Ovary (tissue), 9 donors: ENCODE measurements around the gene TXNRD2. TPM values are rescaled to one million over a fixed set of nuclear protein-coding genes. Genes with fewer than 3 reads are reported as not detected.

Source experiments
- DNase-seq, 5 donors: peaks; one replicate each; pipeline ENCODE4 v3.0.0-alpha.2; 2019 to 2020
- H3K27ac ChIP-seq, 2 donors: fragments of 200-600 bp; one replicate each; pipeline versions ENCODE4 v1.5.1 to v1.8.0; 2019 to 2022
- H3K27me3 ChIP-seq: fragments of 200-600 bp; one replicate; pipeline ENCODE4 v1.8.0; 2022
- H3K36me3 ChIP-seq: fragments of 200-600 bp; sonication (generic); one replicate; pipeline ENCODE4 v1.5.1; 2019
- H3K4me1 ChIP-seq: one replicate; pipeline ENCODE4 v1.8.1; 2013; ENCODE audit warnings: mild to moderate bottlenecking, moderate library complexity; ENCODE audit not compliant: insufficient read depth
- H3K4me3 ChIP-seq: fragments of 200-600 bp; sonication (generic); one replicate; pipeline ENCODE4 v1.5.1; 2017
- H3K9me3 ChIP-seq, 2 donors: fragments of 200-600 bp in 1 of 2; sonication (generic) in 1 of 2; one replicate each; pipeline versions ENCODE4 v1.5.1 to v1.8.1; 2013 to 2019; ENCODE audit warnings: mild to moderate bottlenecking in 1 of 2, moderate library complexity in 1 of 2
- CTCF ChIP-seq, 3 donors: fragments of 450-650 bp in 2 of 3; fragments of 200-600 bp in 1 of 3; IDR thresholded peaks; one replicate each; pipeline versions ENCODE4 v1.5.1 to v1.8.0; 2016 to 2022; ENCODE audit warnings: antibody characterized with exemption in 3 of 3, mild to moderate bottlenecking in 1 of 3
- EP300 ChIP-seq: sonication (generic); formaldehyde crosslinking; IDR thresholded peaks from one replicate; pipeline ENCODE4 v1.6.1; 2017; ENCODE audit warnings: antibody characterized with exemption
- POLR2A ChIP-seq: fragments of 450-650 bp; IDR thresholded peaks from one replicate; pipeline ENCODE4 v1.6.1; 2017; ENCODE audit warnings: antibody characterized with exemption, mild to moderate bottlenecking, moderate library complexity
- WGBS, 3 donors: extraction: QIAGEN DNeasy Blood & Tissue Kit in 1 of 3; methylation state at CpG; one replicate each; pipeline versions ENCODE4 v1.1.5 to v1.1.7; 2013 to 2017; 5-methylcytosine and 5-hydroxymethylcytosine counted together
- intact Hi-C, 4 donors: fragments of 100-400 bp; cut with DNase I; formaldehyde crosslinking; loops; one replicate each; pipeline versions ENCODE4 v1.11.0 to v1.15.1; 2022 to 2023
- polyA plus RNA-seq, 2 donors: library from polyadenylated mRNA; stranded (reverse); fragments of 200-250 nt in 1 of 2; fragments of 350-450 nt in 1 of 2; fragmentation: Illumina TruSeq in 1 of 2; extraction: RNeasy Lipid Tissue Mini Kit (QIAGEN cat#74804) in 1 of 2; gene quantifications; one replicate each; pipeline ENCODE4 v1.2.3, GENCODE V29; 2013 to 2014
- total RNA-seq, 7 donors: library from RNA; depleted of rRNA in 2 of 7; stranded (reverse); fragments of >200 nt in 2 of 7; fragmentation: NEBNext Ultra II Directional in 3 of 7; extraction: Animal tissue kit (Norgen Biotek cat#: 25700) in 3 of 7; gene quantifications; one replicate each; pipeline versions ENCODE4 v1.1.0 to v1.2.4, GENCODE V29; 2016 to 2023
- donor health status: DM: no; HTN: no; CAD: no; lungs with moderate emphysema.
- donor health status: DM: no; HTN: no; CAD: no.
- donor health status: Bipolar disorder and iron deficiency.
- donor health status: DM: yes; HTN: yes; CAD: no.
- donor health status: DM: no; HTN: no; CAD: no.
- donor health status: DM: yes; HTN: yes; CAD: no.

The TXNRD2 gene
- total and polyA plus RNA-seq, 9 donors, result 21.3 to 37.8 (median 26.9) TPM

- Histone ChIP-seq H3K9me3 (no peaks in the 10 kb centered on the region), H3K4me1 (peaks cover 5% of the 10 kb centered on the region), H3K36me3 (no peaks in the 10 kb centered on the region), H3K4me3 (no peak overlapping the region), H3K27ac (no peak overlapping the region), H3K27me3 (no peaks in the 10 kb centered on the region)
- TF ChIP-seq POLR2A (no peak), EP300 (no peak), CTCF (IDR thresholded peaks at IDR 0.05) (no peak)
- WGBS, 3 donors, result 93 to 97% (median 95%) methylated on average over 18 to 20 of the region's 20 CpGs
- intact Hi-C loops, result no loop called here
- peak in 3 of 5 donors; percentile 6 to 29 (median 15) for DNase-seq
These were observed 63.8 kb downstream of the TXNRD2 start for GRCh38 chr22:19877626-19878339.

GRCh38 chr22:19876941-19877625 lies 64.5 kb downstream of the TXNRD2 start:
- Histone ChIP-seq H3K27me3 (no peaks in the 10 kb centered on the region), H3K4me3 (no peak overlapping the region), H3K27ac (no peak overlapping the region), H3K36me3 (no peaks in the 10 kb centered on the region), H3K4me1 (peaks cover 5% of the 10 kb centered on the region), H3K9me3 (no peaks in the 10 kb centered on the region)
- intact Hi-C loops, result no loop called here
- peak in 4 of 5 donors; percentile 8 to 26 (median 16) for DNase-seq
- TF ChIP-seq CTCF (IDR thresholded peaks at IDR 0.05) (no peak), POLR2A (no peak), EP300 (no peak)
- 88 to 95% (median 89%) methylated on average over 16 to 18 of the region's 18 CpGs for WGBS, 3 donors

GRCh38 chr22:19876314-19876940 lies 65.2 kb downstream of the TXNRD2 start:
- H3K9me3 ChIP-seq, result no peaks in the 10 kb centered on the region
- H3K27me3 ChIP-seq, result no peaks in the 10 kb centered on the region
- no peak overlapping the region for H3K4me3 ChIP-seq
- H3K27ac ChIP-seq, result no peak overlapping the region
- no peak for TF ChIP-seq EP300
- no peak for TF ChIP-seq POLR2A
- TF ChIP-seq CTCF (IDR thresholded peaks at IDR 0.05), result no peak
- H3K4me1 ChIP-seq, result peaks cover 3% of the 10 kb centered on the region
- 76 to 81% (median 78%) methylated on average over 18 to 21 of the region's 21 CpGs for WGBS, 3 donors
- no peaks in the 10 kb centered on the region for H3K36me3 ChIP-seq
- DNase-seq, result peak; percentile 6 to 40 (median 19)
- intact Hi-C loops, result no loop called here

GRCh38 chr22:19875531-19876313 lies 65.9 kb downstream of the TXNRD2 start:
- H3K9me3 ChIP-seq, result no peaks in the 10 kb centered on the region
- no peaks in the 10 kb centered on the region for H3K36me3 ChIP-seq
- H3K27ac ChIP-seq, result no peak overlapping the region
- DNase-seq, result peak; percentile 6 to 40 (median 28)
- intact Hi-C loops, result no loop called here
- no peak overlapping the region for H3K4me3 ChIP-seq
- no peaks in the 10 kb centered on the region for H3K27me3 ChIP-seq
- 53 to 65% (median 60%) methylated on average over 23 of the region's 23 CpGs for WGBS, 3 donors
- H3K4me1 ChIP-seq, result peaks cover 3% of the 10 kb centered on the region
- TF ChIP-seq EP300 (no peak), POLR2A (no peak), CTCF (IDR thresholded peaks at IDR 0.05) (no peak)
